ENCODE results near the gene TTC22.

TTC22 gene

DNA sequence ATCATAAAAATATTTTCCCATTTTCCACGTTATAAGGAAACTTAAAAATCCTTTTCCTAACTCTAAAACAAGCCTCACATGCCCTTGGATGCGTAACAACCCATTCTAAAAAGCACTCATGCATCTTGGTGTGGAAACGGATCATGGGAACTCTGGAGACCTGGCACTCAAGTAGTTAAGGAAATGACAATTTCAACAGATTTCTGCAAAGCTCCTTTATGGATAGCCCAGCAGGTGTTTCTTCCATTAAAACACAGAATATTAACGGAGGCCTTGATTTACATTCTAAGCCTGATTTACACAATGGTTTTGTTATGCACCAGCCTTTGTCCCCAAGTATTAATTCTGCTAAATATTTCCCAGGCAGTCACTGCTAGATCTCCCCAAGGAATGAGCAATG is 49.7 kb downstream of the TTC22 start:
- DNase-seq (ENCODE audit: low read depth): no peak

DNA sequence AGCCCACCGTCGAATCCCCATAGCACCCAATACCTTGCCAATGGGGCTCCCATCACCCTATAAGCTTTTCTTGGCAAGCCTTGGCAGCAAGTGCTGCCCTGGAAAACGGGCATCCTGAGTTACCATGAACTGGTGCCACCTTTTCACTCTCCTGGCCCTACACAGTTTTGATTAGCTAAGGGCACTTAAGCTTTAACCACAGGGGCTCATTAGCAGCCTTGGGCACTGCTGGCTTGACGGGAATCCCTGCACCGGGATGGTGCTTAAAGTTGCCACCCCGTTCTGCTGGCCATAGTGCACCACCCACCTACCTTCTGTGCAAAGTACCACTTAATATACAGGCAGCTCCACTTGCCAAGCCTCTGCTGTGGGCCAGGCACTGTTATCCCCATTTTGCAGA is 50.5 kb downstream of the TTC22 start:
- DNase-seq (ENCODE audit: low read depth): no peak

GRCh38 chr1:54748094-54748835 is 52.9 kb downstream of the TTC22 start:
- DNase-seq (ENCODE audit: low read depth): no peak

DNA sequence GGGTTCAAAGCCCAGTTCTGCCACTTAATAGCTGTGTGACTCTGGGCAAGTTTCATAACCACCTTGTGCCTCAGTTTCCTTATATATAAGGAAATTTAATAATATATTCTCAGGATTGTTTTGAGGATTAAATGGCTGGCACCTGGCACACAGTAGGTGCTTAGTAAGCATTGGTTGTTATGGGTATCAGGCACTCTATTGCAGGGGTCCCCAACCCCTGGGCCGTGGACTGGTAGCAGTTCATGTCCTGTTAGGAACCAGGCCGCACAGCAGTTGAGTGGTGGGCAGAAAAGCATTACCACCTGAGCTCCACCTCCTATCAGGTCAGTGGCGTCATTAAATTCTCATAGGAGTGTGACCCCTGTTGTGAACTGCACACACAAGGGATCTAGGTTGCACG is 55.3 kb downstream of the TTC22 start:
- DNase-seq (ENCODE audit: low read depth): no peak

- no peak for DNase-seq (ENCODE audit: low read depth)
Observed at GRCh38 chr1:54745274-54745673, 55.8 kb downstream of the TTC22 start.

DNA sequence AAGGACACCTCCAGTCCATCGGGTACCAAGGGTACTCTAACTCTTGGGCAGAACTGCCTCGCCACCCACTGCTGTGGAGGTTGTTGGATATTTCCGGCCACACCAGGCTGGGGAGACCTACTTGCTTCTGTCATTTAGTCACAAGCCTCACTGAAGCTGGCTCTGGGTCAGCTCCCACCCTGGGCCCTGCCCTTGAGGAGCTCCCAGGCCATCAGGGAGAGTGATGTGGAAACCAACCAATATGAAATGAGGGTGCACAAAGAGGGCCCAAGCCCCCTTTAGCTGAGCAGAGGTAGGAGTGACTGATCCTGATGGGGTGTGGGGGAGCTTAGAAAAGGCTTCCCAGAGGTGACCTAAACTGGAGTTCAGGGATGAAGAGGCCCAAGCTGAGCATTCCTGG is 56.4 kb downstream of the TTC22 start:
- DNase-seq (ENCODE audit: low read depth): no peak

- DNase-seq (ENCODE audit: low read depth): no peak
Observed at GRCh38 chr1:54743416-54744226, 57.5 kb downstream of the TTC22 start.

- no peak for DNase-seq (ENCODE audit: low read depth)
Observed at GRCh38 chr1:54742282-54742681, 58.8 kb downstream of the TTC22 start.

GRCh38 chr1:54741531-54741930 is 59.6 kb downstream of the TTC22 start:
- DNase-seq (ENCODE audit: low read depth): no peak

GRCh38 chr1:54738244-54738643 is 62.9 kb downstream of the TTC22 start:
- no peak for DNase-seq (ENCODE audit: low read depth)

DNA sequence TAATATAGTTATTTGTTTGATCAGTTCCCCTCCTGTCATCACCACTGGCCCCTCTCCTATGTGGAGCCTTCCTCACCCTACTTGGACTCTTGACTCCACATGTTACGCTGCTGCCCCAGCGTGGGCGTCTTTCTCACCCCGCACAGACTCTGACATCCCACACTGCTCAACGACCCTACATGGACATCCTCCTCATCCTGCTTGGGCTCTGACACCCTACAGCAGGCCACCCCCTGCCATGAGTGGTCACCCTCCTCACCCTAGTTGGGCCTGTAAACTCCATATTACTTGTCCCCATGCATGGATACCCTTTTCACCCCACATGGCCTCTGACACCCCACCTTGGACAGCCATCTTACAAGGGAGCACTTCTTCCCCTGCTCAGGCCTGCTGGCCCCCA is 64.4 kb downstream of the TTC22 start:
- DNase-seq (ENCODE audit: low read depth): no peak

All from stromal cell of bone marrow (primary cell).